Mesenteric fat pad (tissue), 1 donor: ENCODE results near the gene FGGY. TPM values are rescaled to one million over a fixed set of nuclear protein-coding genes. Genes with fewer than 3 reads are reported as not detected.

Source experiments
- DNase-seq: peaks from one replicate; pipeline ENCODE4 v3.0.0-alpha.2; 2020; ENCODE audit warnings: low spot score
- total RNA-seq: library from RNA; stranded (reverse); fragmentation: NEBNext Ultra II Directional; extraction: Animal tissue kit (Norgen Biotek cat#: 25700); gene quantifications from one replicate; pipeline ENCODE4 v1.2.1, GENCODE V29; 2021
- donor health status: DM: yes; HTN: yes; CAD: no.

FGGY gene
- total RNA-seq, 1 donor from 2014 or later = 13.8 TPM

DNA sequence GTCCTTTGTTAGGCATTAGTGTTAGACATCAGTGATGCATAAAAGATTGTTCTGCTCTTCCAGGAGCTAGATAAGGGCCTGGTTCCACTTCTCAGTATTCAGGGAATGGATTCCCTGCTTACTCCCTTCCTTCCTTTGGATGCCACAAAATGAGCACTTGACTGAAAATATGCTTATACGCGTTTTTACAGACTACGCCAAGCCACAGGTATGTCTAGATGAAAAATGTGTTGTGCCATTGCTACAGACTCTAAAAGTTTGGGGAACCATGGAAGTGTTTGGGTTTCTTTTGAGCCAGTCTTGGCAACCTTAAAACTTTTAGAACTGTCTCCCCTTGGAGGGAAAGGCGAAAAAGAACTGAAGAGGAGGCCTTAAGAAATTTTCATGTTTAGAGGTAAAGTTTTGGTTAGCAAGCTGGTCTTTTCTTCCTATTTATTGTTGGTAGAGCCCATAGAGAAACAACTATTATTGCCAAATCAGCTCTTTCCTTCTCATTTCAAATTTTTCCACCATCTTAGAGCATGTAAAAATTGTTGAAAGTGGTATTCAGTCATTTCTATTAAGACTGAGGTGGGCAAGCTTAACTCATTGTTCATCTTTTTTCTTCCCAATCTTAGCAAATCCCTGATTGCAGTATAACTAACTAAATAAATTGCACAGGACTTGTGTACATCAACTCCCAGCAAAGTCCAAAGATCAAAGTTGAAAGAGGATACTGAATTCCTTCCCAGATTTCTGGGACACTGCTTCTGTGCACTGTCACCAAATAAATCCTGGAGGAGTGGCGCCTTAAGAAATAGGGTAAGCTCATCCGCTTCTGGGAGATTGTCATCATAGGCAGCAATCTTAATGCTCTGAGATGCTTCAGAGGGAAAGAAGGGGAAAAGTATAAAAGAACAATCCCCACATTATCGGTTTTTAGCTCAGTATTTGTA is 18.9 kb downstream of the FGGY start:
- no peak for DNase-seq

DNA sequence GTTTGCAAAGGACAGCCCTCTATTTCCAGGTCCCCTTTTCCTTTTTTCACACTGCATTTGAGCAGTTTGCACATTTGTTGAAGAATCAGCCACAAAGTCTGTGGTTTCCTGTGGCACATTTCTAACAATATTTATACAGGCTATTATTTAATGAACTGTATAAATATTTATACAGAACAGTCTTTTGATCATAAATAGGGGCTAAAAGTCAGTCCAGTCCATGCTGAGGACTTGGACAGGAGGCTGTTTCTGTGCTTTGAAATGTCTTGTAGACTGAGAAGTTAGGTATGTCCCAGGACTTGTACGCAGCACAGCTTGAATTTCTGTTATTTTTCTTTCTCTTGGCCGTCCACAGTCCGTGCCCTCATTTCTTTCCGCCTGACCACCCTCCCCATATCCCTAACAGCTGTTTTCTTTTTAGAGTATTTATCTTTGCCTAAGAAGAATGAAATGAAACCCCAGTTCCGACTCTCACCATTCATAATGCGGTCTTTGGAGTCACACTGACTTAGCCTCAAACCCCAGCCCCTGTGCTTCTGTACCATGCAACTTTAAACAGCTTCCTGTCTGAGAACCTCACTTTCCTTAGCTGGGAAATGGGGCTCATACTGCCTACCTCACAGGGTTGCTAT is 19.7 kb downstream of the FGGY start:
- no peak for DNase-seq

DNA sequence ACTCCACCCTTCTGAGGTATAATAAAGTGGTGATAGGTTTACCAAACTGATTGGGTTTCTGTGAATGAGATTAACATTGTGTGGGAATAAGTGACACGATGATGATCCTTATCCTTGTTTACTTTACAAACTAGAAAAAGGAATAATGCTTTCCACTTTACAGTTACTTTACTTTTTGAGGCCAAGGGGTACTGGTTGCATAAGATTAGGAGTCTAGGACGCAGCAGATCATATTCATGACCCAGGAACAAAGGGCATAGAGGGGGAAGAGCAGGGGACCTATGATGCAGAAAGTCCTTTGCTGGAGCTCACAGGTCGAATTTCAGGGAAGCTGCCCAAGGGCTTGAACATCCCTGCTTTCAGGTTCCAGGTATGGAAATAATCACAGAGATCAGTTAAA is 20.4 kb downstream of the FGGY start:
- DNase-seq = no peak

DNA sequence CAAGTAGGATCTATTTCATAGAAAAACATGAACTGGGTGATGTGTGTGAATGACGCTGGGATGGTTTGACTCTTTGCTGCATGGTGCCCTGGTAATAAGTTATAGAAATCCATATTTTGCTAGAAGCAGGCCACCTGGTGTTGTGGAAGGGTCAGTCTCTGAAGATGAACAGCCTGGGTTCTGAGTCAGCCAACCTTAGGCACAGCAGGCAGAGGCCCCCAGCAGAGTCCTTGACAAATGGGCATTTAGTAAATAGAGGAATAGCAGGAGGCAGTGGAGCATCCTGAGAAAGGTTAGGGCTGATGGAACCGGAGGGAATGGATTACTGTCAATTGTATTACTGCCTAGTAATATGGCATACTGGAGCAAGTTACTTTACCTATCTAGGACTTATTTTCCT is 20.9 kb downstream of the FGGY start:
- DNase-seq = no peak

DNA sequence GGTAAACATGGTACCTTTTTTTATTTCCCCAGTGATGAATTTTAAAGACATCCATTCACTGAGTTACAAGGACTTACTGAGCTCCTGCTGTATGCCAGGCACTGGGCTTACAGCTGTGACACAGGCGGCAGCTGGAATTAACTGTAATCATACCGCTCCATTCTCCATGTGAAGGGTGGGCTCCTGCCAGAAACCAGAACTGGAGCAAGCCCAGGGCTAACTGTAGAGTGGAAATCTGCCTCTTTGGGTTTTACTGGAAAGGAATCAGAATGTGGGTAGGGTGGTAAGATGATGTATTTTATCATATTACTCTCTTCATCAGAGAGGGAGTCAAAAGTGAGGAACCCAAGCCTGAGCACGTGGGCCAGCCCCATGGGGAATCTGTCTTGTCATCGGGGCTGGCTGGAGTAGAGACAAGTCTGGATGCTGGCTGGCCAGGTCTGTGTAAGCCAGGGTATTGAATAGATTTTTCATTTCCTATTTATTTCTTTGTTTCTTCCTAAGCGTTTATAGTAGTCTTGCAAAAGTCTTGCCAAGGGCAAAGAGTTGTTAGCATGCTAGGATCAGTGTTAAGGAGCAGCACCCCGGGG is 21.5 kb downstream of the FGGY start:
- DNase-seq = no peak

DNA sequence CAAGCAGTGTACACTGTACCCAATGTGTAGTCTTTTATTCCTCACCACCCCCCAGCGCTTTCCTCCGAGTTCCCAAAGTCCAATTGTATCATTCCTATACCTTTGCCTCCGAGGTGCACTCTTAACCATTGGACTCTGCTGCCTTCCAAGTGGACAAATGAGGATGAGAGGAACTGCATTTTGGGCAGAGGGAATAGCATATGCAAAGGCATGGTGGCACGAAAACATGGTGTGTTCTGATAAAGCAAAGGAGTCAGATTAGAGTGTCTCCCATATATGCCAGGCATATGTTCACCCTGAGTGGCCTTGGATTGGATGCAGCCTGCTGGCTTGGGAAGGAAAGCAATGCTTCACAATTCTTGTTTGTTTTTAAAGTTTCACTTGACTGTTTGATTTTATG is 25.5 kb downstream of the FGGY start:
- no peak for DNase-seq

DNA sequence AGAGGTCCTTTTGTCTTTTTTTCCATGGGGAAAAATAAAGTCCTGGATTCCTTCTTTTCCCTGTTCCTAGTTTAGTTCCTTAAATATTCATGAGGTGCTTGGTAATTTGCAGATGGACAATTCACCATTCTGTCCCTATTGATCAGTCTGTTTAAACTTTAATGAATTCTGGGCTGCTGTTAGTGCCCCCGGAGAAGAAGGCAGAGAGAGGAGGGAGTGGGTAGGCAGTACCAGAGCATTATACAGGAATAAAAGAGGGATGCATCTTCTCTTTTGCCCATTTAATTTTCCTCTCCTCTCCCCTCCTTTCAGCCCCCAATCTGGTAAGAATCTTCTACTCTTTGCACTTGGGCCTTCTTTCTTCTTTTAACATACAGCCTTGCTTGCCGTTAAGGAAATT is 25.9 kb downstream of the FGGY start:
- no peak for DNase-seq

DNA sequence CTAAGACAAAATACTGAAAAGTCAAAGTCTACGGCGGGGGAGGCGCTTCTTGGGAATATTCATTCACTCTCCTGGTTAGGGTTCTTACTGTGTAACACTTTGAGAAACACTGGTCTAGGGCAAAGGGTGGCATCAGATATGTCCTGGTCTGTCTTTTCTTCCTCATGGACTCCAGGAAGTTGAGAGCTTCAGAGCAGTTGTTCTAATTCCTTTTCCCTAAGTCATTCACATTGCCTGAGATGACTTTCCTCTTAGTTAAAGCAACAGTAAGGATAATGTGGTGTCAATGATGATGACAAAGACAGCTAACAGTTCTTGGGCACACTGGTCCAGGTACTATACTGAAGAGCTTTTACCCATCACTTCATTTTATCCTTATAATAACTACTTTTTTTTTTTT is 27.0 kb downstream of the FGGY start:
- no peak for DNase-seq

DNA sequence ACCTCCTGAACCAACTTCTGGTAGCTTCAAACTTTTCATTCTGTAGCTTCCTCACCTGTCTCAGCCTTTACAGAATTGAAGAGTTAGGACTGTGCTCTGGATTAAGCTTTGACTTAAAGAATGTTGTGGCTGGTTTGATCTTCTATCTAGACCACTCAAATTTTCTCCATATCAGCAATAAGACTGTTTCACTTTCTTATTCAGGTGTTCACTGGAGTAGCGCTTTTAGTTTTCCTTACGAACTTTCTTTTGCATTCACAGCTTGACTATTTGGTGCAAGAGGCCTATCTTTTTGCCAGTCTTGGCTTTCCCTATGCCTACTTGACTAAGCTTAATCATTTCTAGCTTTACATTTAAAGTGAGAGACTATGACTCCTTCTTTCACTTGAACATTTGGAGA is 31.5 kb downstream of the FGGY start:
- no peak for DNase-seq

DNA sequence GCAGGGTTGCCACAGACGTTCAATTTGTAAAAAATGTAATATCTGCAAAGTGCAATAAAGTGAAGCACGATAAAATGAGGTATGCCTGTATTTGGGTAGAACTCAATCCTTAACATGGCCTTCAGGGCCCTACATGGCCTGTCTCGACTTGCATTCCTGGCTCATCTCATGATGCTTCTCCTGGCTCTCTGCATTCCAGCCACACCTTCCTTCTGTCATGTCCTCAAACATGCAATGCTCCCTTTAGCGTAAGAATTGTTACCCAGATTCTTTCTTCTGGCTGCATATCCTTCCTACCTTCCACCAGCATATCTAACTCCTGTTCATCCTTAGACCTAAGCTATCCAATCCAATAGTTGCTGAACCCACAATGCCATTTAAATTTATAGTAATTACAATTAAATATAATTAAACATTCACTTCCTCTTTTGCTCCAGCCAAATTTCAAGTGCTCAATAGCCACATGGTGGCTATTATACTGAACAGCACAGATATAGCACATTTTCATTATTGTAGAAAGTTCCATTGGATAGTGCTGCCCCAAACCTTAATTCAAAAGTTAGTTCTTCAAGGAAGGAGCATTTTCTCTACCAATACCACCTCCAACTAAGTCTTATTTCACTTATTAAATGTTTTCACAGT is 32.6 kb downstream of the FGGY start:
- DNase-seq = no peak

DNA sequence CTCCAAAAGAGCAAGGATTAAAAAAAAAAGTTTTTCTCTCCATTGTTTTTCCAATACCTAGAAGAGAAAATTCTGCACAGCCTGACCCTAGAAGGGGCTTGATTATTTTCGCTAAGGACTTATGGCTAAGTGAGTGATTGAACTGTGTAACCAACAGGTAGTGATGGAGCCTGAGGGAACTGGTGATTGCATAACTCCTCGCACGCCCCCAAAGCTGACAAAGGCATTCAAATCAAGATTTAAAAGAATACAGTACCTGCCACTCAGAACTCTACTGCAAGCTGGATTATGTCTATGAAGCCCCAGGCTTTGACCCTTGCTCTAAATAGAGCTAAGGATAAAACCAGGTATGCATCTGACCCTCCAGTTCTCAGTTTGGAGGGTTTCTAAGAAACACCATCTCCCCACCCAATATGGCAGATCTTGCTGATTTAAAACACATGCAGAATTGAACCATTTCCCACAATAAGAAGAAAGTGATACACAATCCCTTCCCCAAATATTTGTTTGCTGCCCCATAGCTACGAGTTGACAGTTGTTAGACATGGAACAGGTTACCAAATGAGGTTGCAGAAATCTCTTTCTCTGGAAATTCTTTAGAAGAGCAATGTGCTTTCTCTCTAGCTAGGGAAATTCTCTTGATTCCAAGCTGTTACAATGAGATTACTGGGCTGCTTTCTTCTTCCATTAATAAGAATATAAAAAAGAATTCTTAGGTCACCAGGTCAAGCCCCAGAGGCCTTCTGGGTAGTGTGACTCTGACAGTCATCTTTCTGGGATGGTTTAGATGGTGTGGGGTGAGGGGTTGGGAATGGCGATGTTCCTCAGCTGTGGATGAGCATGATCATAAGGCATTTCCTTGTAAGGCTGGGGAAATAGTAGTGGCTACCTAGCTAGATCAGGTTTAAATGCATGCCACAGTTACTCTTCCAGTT is 35.1 kb downstream of the FGGY start:
- no peak for DNase-seq

DNA sequence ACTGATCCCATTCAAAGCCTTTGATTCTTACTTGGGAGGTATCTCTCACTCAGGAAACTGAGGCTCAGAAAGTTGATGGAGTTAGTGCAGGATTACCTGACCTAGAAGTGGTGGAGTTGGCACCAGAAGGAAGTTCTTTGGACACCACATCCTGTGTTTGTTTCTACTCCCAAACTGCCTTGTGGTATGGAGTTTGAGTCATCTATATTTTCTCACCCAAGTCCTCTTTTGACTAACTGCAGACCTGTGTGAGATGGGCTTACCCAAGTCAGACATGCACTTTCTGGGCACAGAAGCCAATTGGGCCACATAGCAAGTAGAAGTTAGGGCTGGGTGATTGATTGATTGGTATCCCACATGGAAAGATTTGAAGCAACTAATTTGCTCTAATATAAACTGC is 36.1 kb downstream of the FGGY start:
- no peak for DNase-seq

DNA sequence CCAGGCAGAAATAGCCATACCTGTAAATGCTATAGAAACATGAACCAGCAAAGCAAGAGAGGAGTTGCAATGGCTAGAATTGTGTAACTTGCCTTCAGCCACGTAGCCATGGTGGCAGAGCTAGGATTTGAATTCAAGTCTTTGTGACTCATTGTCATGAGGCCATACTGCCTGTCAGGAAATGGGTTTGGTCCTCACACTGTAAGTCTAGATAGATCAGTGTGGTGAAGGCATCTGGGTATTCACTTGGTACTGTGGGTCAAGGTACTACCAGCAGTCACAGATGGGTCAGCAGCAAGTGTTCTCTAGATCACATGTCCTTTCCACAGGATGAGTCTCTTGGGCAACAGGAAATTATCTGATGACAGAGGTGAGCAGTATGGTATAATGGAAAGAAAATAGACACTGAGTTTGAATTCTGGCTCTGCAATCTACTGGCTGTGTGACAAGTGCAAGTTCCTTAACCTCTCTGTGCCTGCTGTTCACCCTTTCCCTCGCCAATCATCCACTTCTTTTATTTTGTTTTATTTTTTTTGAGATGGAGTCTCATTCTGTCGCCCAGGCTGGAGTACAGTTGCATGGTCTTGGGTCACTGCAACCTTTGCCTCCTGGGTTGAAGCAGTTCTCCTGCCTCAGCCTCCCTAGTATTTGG is 36.9 kb downstream of the FGGY start:
- DNase-seq = no peak

DNA sequence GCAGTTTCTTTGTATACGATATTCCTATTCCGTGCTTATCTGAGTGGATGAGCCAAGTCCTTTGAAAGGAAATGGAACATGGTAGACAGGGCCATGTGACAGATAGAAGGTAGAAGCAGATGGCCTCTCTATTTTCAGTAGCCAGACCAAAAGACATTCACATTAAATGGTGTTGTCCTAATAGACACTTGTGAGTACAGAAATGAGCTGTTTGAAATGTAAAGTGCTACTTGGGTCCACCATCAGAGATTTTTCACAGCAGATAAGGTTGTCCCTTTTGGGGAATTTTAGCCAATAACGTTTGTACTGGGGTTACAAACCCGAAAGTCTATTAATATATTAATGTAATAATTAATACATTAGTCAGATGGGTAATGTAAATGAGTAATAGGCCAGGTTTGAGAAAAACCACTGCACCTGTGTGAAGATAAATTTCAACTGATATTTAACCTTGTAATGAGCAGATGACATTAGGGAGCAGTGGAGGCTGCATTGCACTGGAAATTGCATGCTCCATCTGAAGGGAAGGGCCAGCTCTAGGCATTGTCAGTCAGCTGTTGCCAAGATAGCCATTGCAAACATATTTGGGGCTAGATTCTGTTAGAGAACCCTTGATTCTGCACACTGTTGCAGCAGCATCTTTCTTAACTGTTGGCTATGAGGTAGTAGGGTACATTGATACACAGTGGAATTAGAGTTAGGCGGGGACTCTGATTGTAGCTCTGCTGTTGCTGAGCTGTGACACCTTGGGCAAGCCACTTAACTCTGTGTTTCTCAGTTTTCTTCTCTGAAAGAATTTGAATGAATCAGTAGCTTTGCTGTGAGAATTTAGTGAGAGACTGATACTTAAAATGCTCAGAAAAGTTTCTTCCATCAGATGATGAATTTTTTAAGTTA is 43.8 kb downstream of the FGGY start:
- DNase-seq = no peak

DNA sequence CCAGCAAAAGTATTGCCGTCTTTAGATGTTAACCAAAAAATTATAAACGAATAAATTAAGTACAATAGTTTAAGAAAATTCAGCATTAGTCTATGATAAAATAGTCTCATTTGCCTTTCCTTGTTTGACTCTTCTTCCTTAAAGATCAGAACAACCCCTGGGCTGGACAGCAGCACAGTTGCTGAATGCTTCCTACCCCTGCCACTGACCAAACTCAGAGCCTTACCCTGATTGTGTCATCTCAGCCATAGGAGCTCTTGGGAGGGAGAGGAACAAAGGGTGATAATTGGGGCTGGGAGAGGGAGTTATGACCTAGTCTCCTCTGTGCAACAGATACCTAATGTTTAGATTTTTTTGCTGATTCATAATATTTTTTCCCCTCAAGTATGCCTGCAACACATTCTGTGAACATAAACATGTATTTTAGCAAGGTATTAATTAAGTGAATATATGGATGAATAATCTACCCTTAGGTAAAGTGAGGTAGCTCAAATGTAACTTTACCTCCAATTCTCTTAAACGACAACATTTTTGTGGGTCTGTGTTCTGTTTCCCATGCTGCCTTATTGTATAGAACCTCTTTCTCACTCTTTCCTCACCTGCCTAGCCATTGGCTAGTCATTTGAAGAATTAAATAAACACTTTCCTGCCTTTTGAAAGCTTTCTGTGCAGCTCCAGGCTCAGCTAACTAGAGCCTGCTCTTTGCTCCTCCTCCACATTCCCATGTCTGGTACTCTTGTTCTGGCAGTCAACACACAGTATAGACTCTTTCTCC is 46.1 kb downstream of the FGGY start:
- DNase-seq = no peak

DNA sequence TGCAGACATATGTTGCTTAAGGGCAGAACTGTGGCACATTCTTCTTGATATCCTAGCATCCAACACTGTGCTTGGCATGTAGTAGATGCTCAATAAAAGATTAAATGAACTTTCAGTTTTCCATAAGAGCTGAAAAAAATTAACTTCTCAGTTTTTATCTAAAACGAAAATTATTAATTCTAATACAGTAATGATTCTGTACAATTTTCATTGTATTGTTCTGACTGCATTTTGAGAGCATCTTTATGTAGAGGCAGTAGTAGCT is 46.6 kb downstream of the FGGY start:
- DNase-seq = no peak

DNA sequence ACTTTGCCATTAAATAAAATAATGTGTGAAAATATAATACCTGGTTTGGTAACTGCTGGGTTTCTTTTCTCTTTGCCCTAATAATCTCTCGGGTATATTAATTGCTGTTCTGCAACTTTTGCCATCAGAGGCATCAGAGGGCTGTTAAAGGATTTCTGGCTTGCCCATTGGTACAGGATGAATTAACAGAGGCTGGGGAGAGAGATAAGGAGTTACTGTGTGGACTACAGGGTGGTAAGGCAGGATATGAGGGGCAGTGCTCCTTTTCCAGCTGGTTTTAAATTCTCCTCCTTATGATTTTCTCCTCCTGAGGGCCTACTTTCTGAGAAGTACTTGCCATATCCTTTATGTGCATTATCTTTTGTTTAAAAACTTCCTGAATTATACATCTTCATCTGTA is 48.3 kb downstream of the FGGY start:
- DNase-seq = no peak

DNA sequence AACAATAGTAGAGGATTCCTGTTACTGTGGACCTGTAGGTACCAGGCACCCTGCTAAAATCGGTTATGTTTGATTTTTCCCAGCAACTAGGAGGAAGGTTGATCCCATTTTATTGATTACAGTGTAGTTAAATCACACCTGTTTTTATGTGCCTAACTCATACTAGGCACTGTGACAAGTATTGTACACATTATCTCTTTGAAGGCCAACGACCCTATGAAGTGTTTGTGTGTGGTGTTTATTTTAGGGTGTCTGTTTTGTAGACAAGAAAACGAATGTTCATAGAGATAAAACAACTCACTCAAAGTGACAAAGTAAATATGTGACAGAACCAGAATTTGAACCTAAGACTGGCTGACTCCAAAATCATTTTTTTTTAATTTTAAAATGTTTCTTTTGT is 49.5 kb downstream of the FGGY start:
- no peak for DNase-seq

DNA sequence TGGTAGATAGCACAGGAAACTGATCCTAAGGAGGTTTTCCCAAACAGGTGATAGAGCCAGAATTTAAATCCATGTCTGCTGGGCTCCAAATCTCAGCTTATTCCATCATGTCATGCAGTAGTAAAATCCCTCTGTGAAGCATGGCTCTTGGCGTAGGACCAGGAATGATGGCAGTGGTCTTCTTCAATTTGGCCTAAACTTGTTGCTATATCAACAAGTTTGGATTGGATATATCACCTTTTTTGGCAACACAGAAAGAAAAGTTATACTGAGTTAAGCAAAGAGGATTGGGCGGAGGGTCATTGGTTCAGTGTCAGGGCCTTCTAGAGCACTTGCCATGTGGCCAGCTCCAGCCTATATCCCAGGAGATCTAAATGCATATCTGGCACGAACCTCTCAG is 52.2 kb downstream of the FGGY start:
- DNase-seq = no peak
